GM12878 (cell line): Measurements from ENCODE around the gene KLF17. TPM values are rescaled to one million over a fixed set of nuclear protein-coding genes. Genes with fewer than 3 reads are reported as not detected.

Experiments used
- ATAC-seq: fragments of 200-7000 bp; cut with Tn5 transposase; 3 replicates; pipeline ENCODE4 v1.9.1; 2020; ENCODE audit warnings: mild to moderate bottlenecking, moderate library complexity
- BruUV-seq: library from RNA; stranded (reverse); fragments of 400-500 nt; replicated peaks from 2 replicates; lab custom pipeline; 2021; lab: Mats Ljungman, UMichigan
- CTCF ChIA-PET: fragments of 300-600 bp; sonication (Branson Sonifier 250); formaldehyde crosslinking; extraction: SDS; loops from one replicate; lab custom pipeline; 2021; ENCODE audit warnings: inconsistent platforms; lab: Yijun Ruan, JAX
- POLR2A ChIA-PET: fragments of 350-600 bp; formaldehyde crosslinking; extraction: SDS; loops from one replicate; lab custom pipeline; 2021; ENCODE audit warnings: inconsistent platforms; lab: Charles Lee
- RAD21 ChIA-PET: fragments of 300-600 bp; sonication (Branson Sonifier 250); formaldehyde crosslinking; loops from one replicate; lab custom pipeline; 2023; ENCODE audit warnings: antibody characterized with exemption; ENCODE audit not compliant: unreplicated experiment; lab: Charles Lee
- SMC1A ChIA-PET: fragments of 300-600 bp; sonication (Branson Sonifier 250); formaldehyde crosslinking; loops from one replicate; lab custom pipeline; 2023; ENCODE audit not compliant: unreplicated experiment, uncharacterized antibody; lab: Charles Lee
- DNase-seq: peaks from one replicate; pipeline ENCODE4 v3.0.0-alpha.2; 2011; ENCODE audit warnings: low read depth, low spot score
- FAIRE-seq: peaks from 3 replicates; lab custom pipeline; 2011; peaks lifted over from hg19 to GRCh38; lab: Jason Lieb, UNC
- H2AFZ ChIP-seq: 2 replicates; pipeline ENCODE4 v1.6.0; 2011; ENCODE audit warnings: low read depth, low read length, control low read depth; ENCODE audit not compliant: control insufficient read depth
- H3K27ac ChIP-seq: 2 replicates; pipeline ENCODE4 v1.5.1; 2011; ENCODE audit warnings: control low read depth; ENCODE audit not compliant: control insufficient read depth, insufficient read depth
- H3K27me3 ChIP-seq, 2 experiments: replicated peaks in 1 of 2; 2 replicates each; pipeline versions ENCODE4 v1.6.0 to v1.6.1; 2011; ENCODE audit warnings: low read length in 1 of 2; ENCODE audit not compliant: control insufficient read depth in 2 of 2, insufficient read depth in 2 of 2
- H3K36me3 ChIP-seq, 2 experiments: 2 replicates each; pipeline ENCODE4 v1.5.1; 2011; ENCODE audit warnings: low read length in 1 of 2; ENCODE audit not compliant: control insufficient read depth in 2 of 2, insufficient read depth in 2 of 2
- H3K4me1 ChIP-seq: 2 replicates; pipeline ENCODE4 v1.6.1; 2011; ENCODE audit warnings: mild to moderate bottlenecking, low read length, moderate library complexity, mixed read lengths; ENCODE audit not compliant: control insufficient read depth, insufficient read depth
- H3K4me2 ChIP-seq: 2 replicates; pipeline ENCODE4 v1.6.0; 2011; ENCODE audit warnings: control low read depth; ENCODE audit not compliant: control insufficient read depth, insufficient read depth
- H3K4me3 ChIP-seq: fragments of 200-600 bp; sonication (generic); 2 replicates; pipeline ENCODE4 v1.5.1; 2016
- H3K79me2 ChIP-seq: 2 replicates; pipeline ENCODE4 v1.6.0; 2011; ENCODE audit warnings: low read length; ENCODE audit not compliant: control insufficient read depth, insufficient read depth
- H3K9ac ChIP-seq: 2 replicates; pipeline ENCODE4 v1.8.0; 2011; ENCODE audit warnings: low read length, control low read depth, mixed read lengths; ENCODE audit not compliant: control insufficient read depth, insufficient read depth
- H3K9me3 ChIP-seq: replicated peaks from 3 replicates; pipeline ENCODE4 v1.5.1; 2011; ENCODE audit warnings: mild to moderate bottlenecking, low read length; ENCODE audit not compliant: control insufficient read depth, insufficient read depth
- H4K20me1 ChIP-seq: 2 replicates; pipeline ENCODE4 v1.6.0; 2011; ENCODE audit not compliant: control insufficient read depth, insufficient read depth
- ATF3 ChIP-seq: IDR thresholded peaks from 2 replicates; pipeline ENCODE4 v1.6.1; 2011; ENCODE audit warnings: low read depth, mild to moderate bottlenecking, low read length, moderate library complexity, borderline replicate concordance; ENCODE audit errors: extremely low read depth
- CEBPZ ChIP-seq: fragments of 150-350 bp; IDR thresholded peaks from 2 replicates; pipeline ENCODE4 v1.6.1; 2016; ENCODE audit warnings: low read depth, low read length
- DPF2 ChIP-seq: fragments of 450-650 bp; IDR thresholded peaks from 2 replicates; pipeline ENCODE4 v1.6.1; 2017; ENCODE audit warnings: mild to moderate bottlenecking
- RUNX3 ChIP-seq: IDR thresholded peaks from 2 replicates; pipeline ENCODE4 v1.6.1; 2012; ENCODE audit warnings: low read length, inconsistent platforms
- YY1 ChIP-seq: IDR thresholded peaks from 2 replicates; pipeline ENCODE4 v1.6.1; 2011; ENCODE audit warnings: low read depth, mild to moderate bottlenecking, low read length
- WGBS: methylation state at CpG from one replicate; pipeline ENCODE4 v1.1.6; 2016; ENCODE audit warnings: low lambda C conversion rate; ENCODE audit not compliant: insufficient replicate concordance, insufficient coverage; ENCODE audit errors: missing lambda C conversion rate; 5-methylcytosine and 5-hydroxymethylcytosine counted together
- in situ Hi-C: fragments of 300-500 bp; cut with MboI; formaldehyde crosslinking; loops from 9 replicates; pipeline ENCODE4 v1.14.3; 2018; ENCODE audit warnings: mixed read lengths
- intact Hi-C: fragments of 100-400 bp; cut with micrococcal nuclease; formaldehyde crosslinking; loops from one replicate; pipeline ENCODE4 v1.14.2; 2022; ENCODE audit not compliant: unreplicated experiment
- polyA plus RNA-seq, 11 experiments: library from polyadenylated mRNA; depleted of rRNA in 4 of 11; unstranded in 6 of 11; stranded (reverse) in 5 of 11; fragments of >200 nt; fragmentation: Nextera tagmentation in 4 of 11; fragmentation: Illumina TruSeq in 1 of 11; extraction: Ambion mirVana in 4 of 11; extraction: Trizol in 1 of 11; gene quantifications; 1 replicate in 1 of 11; 2 replicates in 10 of 11; pipeline versions ENCODE4 v1.2.1 to v1.2.3, GENCODE V29; 2011 to 2016; ENCODE audit warnings: inconsistent platforms in 2 of 11, missing spikeins in 2 of 11, low read depth in 1 of 11
- total RNA-seq, 4 experiments: library from RNA; depleted of rRNA in 3 of 4; stranded (reverse); fragments of >200 nt in 3 of 4; fragmentation: Illumina TruSeq in 1 of 4; extraction: Trizol in 1 of 4; gene quantifications; 2 replicates each; pipeline versions ENCODE4 v1.2.1 to v1.2.3, GENCODE V29; 2013 to 2021

The KLF17 gene
- total and polyA plus RNA-seq, 10 of the 15 experiments (the other 5 are each of a cell fraction or from before 2014, with no cell fraction given) = not detected

DNA sequence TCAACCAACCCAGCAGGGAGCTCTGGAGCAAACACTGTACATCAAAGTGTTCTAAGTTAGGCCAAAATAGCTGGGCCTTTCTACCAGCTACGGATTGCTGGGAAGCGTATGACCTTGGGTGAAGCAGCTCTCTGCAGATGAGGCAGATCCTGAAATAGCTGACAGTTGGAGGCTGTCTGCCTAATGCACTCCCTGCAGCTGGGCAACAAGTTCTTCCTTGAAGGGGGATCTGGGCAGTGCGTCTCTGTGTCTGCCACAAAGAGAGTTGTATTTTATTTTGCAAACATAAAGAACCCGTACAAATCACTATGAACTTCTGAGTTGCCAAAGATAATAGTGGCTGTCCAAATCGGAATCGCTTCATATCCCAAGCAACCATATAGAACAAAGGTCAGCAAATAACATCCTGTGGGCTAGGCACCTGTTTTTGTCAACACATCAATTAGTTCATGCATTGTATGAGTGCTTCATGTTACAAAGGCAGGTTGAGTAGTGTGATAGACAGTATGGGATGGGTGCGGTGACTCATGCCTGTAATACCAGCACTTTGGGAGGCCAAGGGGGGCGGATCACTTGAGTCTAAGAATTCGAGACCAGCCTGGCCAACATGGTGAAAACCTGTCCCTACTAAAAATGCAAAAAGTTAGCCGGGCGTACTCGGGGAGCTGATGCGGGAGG is 29.1 kb upstream of the KLF17 start:
- DNase-seq = no peak

More for the DNA sequence above, 29.1 kb upstream of the KLF17 start:
- 56% methylated on average over 13 of the region's 13 CpGs for WGBS
- Histone ChIP-seq H3K4me1 (no peaks in the 10 kb centered on the region), H3K9ac (no peak overlapping the region), H3K27me3 (no peaks in the 10 kb centered on the region), H3K4me2 (no peak overlapping the region), H3K4me3 (no peak overlapping the region), H3K27ac (no peak overlapping the region), H4K20me1 (no peaks in the 10 kb centered on the region), H3K36me3 (no peaks in the 10 kb centered on the region), H3K9me3 (no peaks in the 10 kb centered on the region), H3K79me2 (no peaks in the 10 kb centered on the region), H2AFZ (no peak overlapping the region)
- POLR2A ChIA-PET = no interaction called here
- intact Hi-C loops = loop anchor here (5.0 kb wide), 1 partner anchor 228 kb away; no protein-coding TSS in a partner anchor
- RAD21 ChIA-PET = no interaction called here
- no TSS peak for BruUV-seq
- no peak for ATAC-seq
- in situ Hi-C loops = no loop called here
- FAIRE-seq = no peak
- CTCF ChIA-PET = interaction anchor here (0.6 to 1.1 kb wide), 3 partner anchors 23 to 563 kb away, joined by 3 read pairs; no protein-coding TSS in a partner anchor
- no peak for TF ChIP-seq RUNX3
- no peak for TF ChIP-seq YY1
- TF ChIP-seq CEBPZ = no peak
- TF ChIP-seq ATF3 = no peak
- TF ChIP-seq DPF2 = no peak
- SMC1A ChIA-PET = interaction anchor here (0.8 to 1.0 kb wide), 2 partner anchors 26 to 80 kb away, joined by 3 to 6 read pairs; no protein-coding TSS in a partner anchor
